GM12878 (cell line): ENCODE data around the gene WDR77. TPM values are rescaled to one million over a fixed set of nuclear protein-coding genes. Genes with fewer than 3 reads are reported as not detected.

Experiments used
- ATAC-seq: fragments of 200-7000 bp; cut with Tn5 transposase; 3 replicates; pipeline ENCODE4 v1.9.1; 2020; ENCODE audit warnings: mild to moderate bottlenecking, moderate library complexity
- BruUV-seq: library from RNA; stranded (reverse); fragments of 400-500 nt; replicated peaks from 2 replicates; lab custom pipeline; 2021; lab: Mats Ljungman, UMichigan
- CTCF ChIA-PET: fragments of 300-600 bp; sonication (Branson Sonifier 250); formaldehyde crosslinking; extraction: SDS; loops from one replicate; lab custom pipeline; 2021; ENCODE audit warnings: inconsistent platforms; lab: Yijun Ruan, JAX
- POLR2A ChIA-PET: fragments of 350-600 bp; formaldehyde crosslinking; extraction: SDS; loops from one replicate; lab custom pipeline; 2021; ENCODE audit warnings: inconsistent platforms; lab: Charles Lee
- RAD21 ChIA-PET: fragments of 300-600 bp; sonication (Branson Sonifier 250); formaldehyde crosslinking; loops from one replicate; lab custom pipeline; 2023; ENCODE audit warnings: antibody characterized with exemption; ENCODE audit not compliant: unreplicated experiment; lab: Charles Lee
- SMC1A ChIA-PET: fragments of 300-600 bp; sonication (Branson Sonifier 250); formaldehyde crosslinking; loops from one replicate; lab custom pipeline; 2023; ENCODE audit not compliant: unreplicated experiment, uncharacterized antibody; lab: Charles Lee
- DNase-seq: peaks from one replicate; pipeline ENCODE4 v3.0.0-alpha.2; 2011; ENCODE audit warnings: low read depth, low spot score
- FAIRE-seq: peaks from 3 replicates; lab custom pipeline; 2011; peaks lifted over from hg19 to GRCh38; lab: Jason Lieb, UNC
- H2AFZ ChIP-seq: 2 replicates; pipeline ENCODE4 v1.6.0; 2011; ENCODE audit warnings: low read depth, low read length, control low read depth; ENCODE audit not compliant: control insufficient read depth
- H3K27ac ChIP-seq: 2 replicates; pipeline ENCODE4 v1.5.1; 2011; ENCODE audit warnings: control low read depth; ENCODE audit not compliant: control insufficient read depth, insufficient read depth
- H3K27me3 ChIP-seq, 2 experiments: replicated peaks in 1 of 2; 2 replicates each; pipeline versions ENCODE4 v1.6.0 to v1.6.1; 2011; ENCODE audit warnings: low read length in 1 of 2; ENCODE audit not compliant: control insufficient read depth in 2 of 2, insufficient read depth in 2 of 2
- H3K36me3 ChIP-seq, 2 experiments: 2 replicates each; pipeline ENCODE4 v1.5.1; 2011; ENCODE audit warnings: low read length in 1 of 2; ENCODE audit not compliant: control insufficient read depth in 2 of 2, insufficient read depth in 2 of 2
- H3K4me1 ChIP-seq: 2 replicates; pipeline ENCODE4 v1.6.1; 2011; ENCODE audit warnings: mild to moderate bottlenecking, low read length, moderate library complexity, mixed read lengths; ENCODE audit not compliant: control insufficient read depth, insufficient read depth
- H3K4me2 ChIP-seq: 2 replicates; pipeline ENCODE4 v1.6.0; 2011; ENCODE audit warnings: control low read depth; ENCODE audit not compliant: control insufficient read depth, insufficient read depth
- H3K4me3 ChIP-seq: fragments of 200-600 bp; sonication (generic); 2 replicates; pipeline ENCODE4 v1.5.1; 2016
- H3K79me2 ChIP-seq: 2 replicates; pipeline ENCODE4 v1.6.0; 2011; ENCODE audit warnings: low read length; ENCODE audit not compliant: control insufficient read depth, insufficient read depth
- H3K9ac ChIP-seq: 2 replicates; pipeline ENCODE4 v1.8.0; 2011; ENCODE audit warnings: low read length, control low read depth, mixed read lengths; ENCODE audit not compliant: control insufficient read depth, insufficient read depth
- H3K9me3 ChIP-seq: replicated peaks from 3 replicates; pipeline ENCODE4 v1.5.1; 2011; ENCODE audit warnings: mild to moderate bottlenecking, low read length; ENCODE audit not compliant: control insufficient read depth, insufficient read depth
- H4K20me1 ChIP-seq: 2 replicates; pipeline ENCODE4 v1.6.0; 2011; ENCODE audit not compliant: control insufficient read depth, insufficient read depth
- CBX3 ChIP-seq: fragments of 200-600 bp; sonication (generic); IDR thresholded peaks from 2 replicates; pipeline ENCODE4 v1.6.1; 2016; ENCODE audit warnings: low read depth, borderline replicate concordance
- CEBPB ChIP-seq, 2 experiments: fragments of 150-350 bp in 1 of 2; IDR thresholded peaks; 2 replicates each; pipeline ENCODE4 v1.6.1; 2012 to 2014; ENCODE audit warnings: low read depth in 2 of 2, low read length in 2 of 2, borderline replicate concordance in 1 of 2, inconsistent platforms in 1 of 2
- CREB1 ChIP-seq: IDR thresholded peaks from 2 replicates; pipeline ENCODE4 v1.6.1; 2012; ENCODE audit warnings: low read depth, mild to moderate bottlenecking, inconsistent platforms
- FOXM1 ChIP-seq: IDR thresholded peaks from 2 replicates; pipeline ENCODE4 v1.6.1; 2012; ENCODE audit warnings: low read depth, mild to moderate bottlenecking, inconsistent platforms, low read length, moderate library complexity
- MTA3 ChIP-seq: IDR thresholded peaks from 2 replicates; pipeline ENCODE4 v1.6.1; 2012; ENCODE audit warnings: low read length, inconsistent platforms, borderline replicate concordance
- NFXL1 ChIP-seq: fragments of 450-650 bp; IDR thresholded peaks from 2 replicates; pipeline ENCODE4 v1.6.1; 2017; ENCODE audit warnings: antibody characterized with exemption, mild to moderate bottlenecking, borderline replicate concordance
- NR2C2 ChIP-seq: IDR thresholded peaks from 2 replicates; pipeline ENCODE4 v1.6.1; 2011; ENCODE audit warnings: borderline replicate concordance, low read depth; ENCODE audit not compliant: control insufficient read depth, insufficient read length
- RELA ChIP-seq: fragments of 450-650 bp; IDR thresholded peaks from 2 replicates; pipeline ENCODE4 v1.8.0; 2014; ENCODE audit warnings: borderline replicate concordance; ENCODE audit not compliant: partially characterized antibody
- STAT1 ChIP-seq: fragments of 450-650 bp; conservative IDR thresholded peaks from 2 replicates; pipeline ENCODE4 v1.6.1; 2014; ENCODE audit warnings: antibody characterized with exemption, mild to moderate bottlenecking
- YBX1 ChIP-seq: fragments of 450-650 bp; IDR thresholded peaks from 2 replicates; pipeline ENCODE4 v1.6.1; 2016; ENCODE audit warnings: antibody characterized with exemption
- WGBS: methylation state at CpG from one replicate; pipeline ENCODE4 v1.1.6; 2016; ENCODE audit warnings: low lambda C conversion rate; ENCODE audit not compliant: insufficient replicate concordance, insufficient coverage; ENCODE audit errors: missing lambda C conversion rate; 5-methylcytosine and 5-hydroxymethylcytosine counted together
- in situ Hi-C: fragments of 300-500 bp; cut with MboI; formaldehyde crosslinking; loops from 9 replicates; pipeline ENCODE4 v1.14.3; 2018; ENCODE audit warnings: mixed read lengths
- intact Hi-C: fragments of 100-400 bp; cut with micrococcal nuclease; formaldehyde crosslinking; loops from one replicate; pipeline ENCODE4 v1.14.2; 2022; ENCODE audit not compliant: unreplicated experiment
- polyA plus RNA-seq, 11 experiments: library from polyadenylated mRNA; depleted of rRNA in 4 of 11; unstranded in 6 of 11; stranded (reverse) in 5 of 11; fragments of >200 nt; fragmentation: Nextera tagmentation in 4 of 11; fragmentation: Illumina TruSeq in 1 of 11; extraction: Ambion mirVana in 4 of 11; extraction: Trizol in 1 of 11; gene quantifications; 1 replicate in 1 of 11; 2 replicates in 10 of 11; pipeline versions ENCODE4 v1.2.1 to v1.2.3, GENCODE V29; 2011 to 2016; ENCODE audit warnings: inconsistent platforms in 2 of 11, missing spikeins in 2 of 11, low read depth in 1 of 11
- total RNA-seq, 4 experiments: library from RNA; depleted of rRNA in 3 of 4; stranded (reverse); fragments of >200 nt in 3 of 4; fragmentation: Illumina TruSeq in 1 of 4; extraction: Trizol in 1 of 4; gene quantifications; 2 replicates each; pipeline versions ENCODE4 v1.2.1 to v1.2.3, GENCODE V29; 2013 to 2021
- TF ChIP-seq, protein P1 (sequence below): fragments of 450-650 bp; formaldehyde crosslinking; IDR thresholded peaks from 2 replicates; pipeline ENCODE4 v1.5.0; 2022; ENCODE audit warnings: mild to moderate bottlenecking, missing genetic modification characterization
- TF ChIP-seq, protein P2 (sequence below): IDR thresholded peaks from 2 replicates; pipeline ENCODE4 v1.6.1; 2012; ENCODE audit warnings: mild to moderate bottlenecking, low read depth, low read length
- TF ChIP-seq, protein P3 (sequence below), 3 experiments: IDR thresholded peaks in 2 of 3; conservative IDR thresholded peaks in 1 of 3; 2 replicates each; pipeline ENCODE4 v1.5.1; 2011; ENCODE audit warnings: low read depth in 3 of 3, low read length in 3 of 3, mild to moderate bottlenecking in 3 of 3, control low read depth in 2 of 3, moderate library complexity in 2 of 3, inconsistent platforms in 1 of 3, mixed read lengths in 1 of 3; ENCODE audit not compliant: control insufficient read depth in 2 of 3, insufficient read depth in 1 of 3; ENCODE audit errors: extremely low read depth in 1 of 3
- TF ChIP-seq, protein P4 (sequence below): IDR thresholded peaks from 2 replicates; pipeline ENCODE4 v1.6.1; 2012; ENCODE audit warnings: low read depth, low read length, improper control_type of control experiment

WDR77 gene
- total and polyA plus RNA-seq, 10 of the 15 experiments (the other 5 are each of a cell fraction or from before 2014, with no cell fraction given): 12.7 to 167 (median 67.1) TPM

DNA sequence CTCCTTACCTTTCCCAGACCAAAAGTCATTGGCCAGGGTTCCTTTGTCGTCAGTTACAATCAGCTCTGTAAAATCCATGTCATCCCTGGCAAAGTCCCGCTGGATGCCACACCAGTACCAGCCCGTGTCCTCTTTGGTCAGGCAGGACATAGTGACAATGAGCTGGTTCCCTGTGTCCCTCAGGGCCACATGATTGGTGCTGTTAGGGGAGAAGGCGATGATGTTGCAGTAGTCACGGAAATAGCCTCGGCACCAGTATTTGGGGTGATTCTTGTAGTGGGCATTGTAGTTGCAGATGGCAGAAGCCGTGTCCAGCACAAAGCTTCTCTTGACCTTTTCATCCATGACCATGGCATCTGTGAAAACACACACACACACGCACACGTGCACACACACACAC is 39.6 kb upstream of the WDR77 start:
- Histone ChIP-seq H3K9me3 (no peaks in the 10 kb centered on the region), H3K27me3 (no peaks in the 10 kb centered on the region), H4K20me1 (no peaks in the 10 kb centered on the region), H3K4me3 (no peak overlapping the region), H3K36me3 (no peaks in the 10 kb centered on the region), H3K9ac (no peak overlapping the region), H3K79me2 (no peaks in the 10 kb centered on the region), H3K27ac (no peak overlapping the region), H2AFZ (no peak overlapping the region), H3K4me1 (no peaks in the 10 kb centered on the region), H3K4me2 (no peak overlapping the region)
- RAD21 ChIA-PET: no interaction called here
- SMC1A ChIA-PET: interaction anchor here (0.6 to 1.4 kb wide), 3 partner anchors 8 to 19 kb away, joined by 3 to 4 read pairs (median 3); no protein-coding TSS in a partner anchor
- ATAC-seq: no peak
- no peak for DNase-seq
- CTCF ChIA-PET: interaction anchor here (0.8 kb wide), 1 partner anchor 226 kb away, joined by 3 read pairs; no protein-coding TSS in a partner anchor
- intact Hi-C loops (no loop called here), in situ Hi-C loops (loop anchor here (25.0 kb wide), 1 partner anchor 874 kb away; no protein-coding TSS in a partner anchor)
- POLR2A ChIA-PET: no interaction called here
- WGBS: 67% methylated on average over 9 of the region's 9 CpGs
- no TSS peak for BruUV-seq
- FAIRE-seq: no peak
- TF ChIP-seq, protein P1, sequence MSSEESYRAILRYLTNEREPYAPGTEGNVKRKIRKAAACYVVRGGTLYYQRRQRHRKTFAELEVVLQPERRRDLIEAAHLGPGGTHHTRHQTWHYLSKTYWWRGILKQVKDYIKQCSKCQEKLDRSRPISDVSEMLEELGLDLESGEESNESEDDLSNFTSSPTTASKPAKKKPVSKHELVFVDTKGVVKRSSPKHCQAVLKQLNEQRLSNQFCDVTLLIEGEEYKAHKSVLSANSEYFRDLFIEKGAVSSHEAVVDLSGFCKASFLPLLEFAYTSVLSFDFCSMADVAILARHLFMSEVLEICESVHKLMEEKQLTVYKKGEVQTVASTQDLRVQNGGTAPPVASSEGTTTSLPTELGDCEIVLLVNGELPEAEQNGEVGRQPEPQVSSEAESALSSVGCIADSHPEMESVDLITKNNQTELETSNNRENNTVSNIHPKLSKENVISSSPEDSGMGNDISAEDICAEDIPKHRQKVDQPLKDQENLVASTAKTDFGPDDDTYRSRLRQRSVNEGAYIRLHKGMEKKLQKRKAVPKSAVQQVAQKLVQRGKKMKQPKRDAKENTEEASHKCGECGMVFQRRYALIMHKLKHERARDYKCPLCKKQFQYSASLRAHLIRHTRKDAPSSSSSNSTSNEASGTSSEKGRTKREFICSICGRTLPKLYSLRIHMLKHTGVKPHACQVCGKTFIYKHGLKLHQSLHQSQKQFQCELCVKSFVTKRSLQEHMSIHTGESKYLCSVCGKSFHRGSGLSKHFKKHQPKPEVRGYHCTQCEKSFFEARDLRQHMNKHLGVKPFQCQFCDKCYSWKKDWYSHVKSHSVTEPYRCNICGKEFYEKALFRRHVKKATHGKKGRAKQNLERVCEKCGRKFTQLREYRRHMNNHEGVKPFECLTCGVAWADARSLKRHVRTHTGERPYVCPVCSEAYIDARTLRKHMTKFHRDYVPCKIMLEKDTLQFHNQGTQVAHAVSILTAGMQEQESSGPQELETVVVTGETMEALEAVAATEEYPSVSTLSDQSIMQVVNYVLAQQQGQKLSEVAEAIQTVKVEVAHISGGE (CRISPR knock-in tag): no peak
- TF ChIP-seq MTA3: no peak
- TF ChIP-seq, protein P2, sequence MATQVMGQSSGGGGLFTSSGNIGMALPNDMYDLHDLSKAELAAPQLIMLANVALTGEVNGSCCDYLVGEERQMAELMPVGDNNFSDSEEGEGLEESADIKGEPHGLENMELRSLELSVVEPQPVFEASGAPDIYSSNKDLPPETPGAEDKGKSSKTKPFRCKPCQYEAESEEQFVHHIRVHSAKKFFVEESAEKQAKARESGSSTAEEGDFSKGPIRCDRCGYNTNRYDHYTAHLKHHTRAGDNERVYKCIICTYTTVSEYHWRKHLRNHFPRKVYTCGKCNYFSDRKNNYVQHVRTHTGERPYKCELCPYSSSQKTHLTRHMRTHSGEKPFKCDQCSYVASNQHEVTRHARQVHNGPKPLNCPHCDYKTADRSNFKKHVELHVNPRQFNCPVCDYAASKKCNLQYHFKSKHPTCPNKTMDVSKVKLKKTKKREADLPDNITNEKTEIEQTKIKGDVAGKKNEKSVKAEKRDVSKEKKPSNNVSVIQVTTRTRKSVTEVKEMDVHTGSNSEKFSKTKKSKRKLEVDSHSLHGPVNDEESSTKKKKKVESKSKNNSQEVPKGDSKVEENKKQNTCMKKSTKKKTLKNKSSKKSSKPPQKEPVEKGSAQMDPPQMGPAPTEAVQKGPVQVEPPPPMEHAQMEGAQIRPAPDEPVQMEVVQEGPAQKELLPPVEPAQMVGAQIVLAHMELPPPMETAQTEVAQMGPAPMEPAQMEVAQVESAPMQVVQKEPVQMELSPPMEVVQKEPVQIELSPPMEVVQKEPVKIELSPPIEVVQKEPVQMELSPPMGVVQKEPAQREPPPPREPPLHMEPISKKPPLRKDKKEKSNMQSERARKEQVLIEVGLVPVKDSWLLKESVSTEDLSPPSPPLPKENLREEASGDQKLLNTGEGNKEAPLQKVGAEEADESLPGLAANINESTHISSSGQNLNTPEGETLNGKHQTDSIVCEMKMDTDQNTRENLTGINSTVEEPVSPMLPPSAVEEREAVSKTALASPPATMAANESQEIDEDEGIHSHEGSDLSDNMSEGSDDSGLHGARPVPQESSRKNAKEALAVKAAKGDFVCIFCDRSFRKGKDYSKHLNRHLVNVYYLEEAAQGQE: no peak
- TF ChIP-seq CBX3: no peak
- TF ChIP-seq CEBPB (IDR thresholded peaks at IDR 0.05; ENCODE audit: borderline replicate concordance in 1 of 2, low read depth in 2 of 2, low read length in 2 of 2): no peak
- no peak for TF ChIP-seq NFXL1
- TF ChIP-seq YBX1: no peak
- TF ChIP-seq STAT1: no peak
- TF ChIP-seq, protein P3, sequence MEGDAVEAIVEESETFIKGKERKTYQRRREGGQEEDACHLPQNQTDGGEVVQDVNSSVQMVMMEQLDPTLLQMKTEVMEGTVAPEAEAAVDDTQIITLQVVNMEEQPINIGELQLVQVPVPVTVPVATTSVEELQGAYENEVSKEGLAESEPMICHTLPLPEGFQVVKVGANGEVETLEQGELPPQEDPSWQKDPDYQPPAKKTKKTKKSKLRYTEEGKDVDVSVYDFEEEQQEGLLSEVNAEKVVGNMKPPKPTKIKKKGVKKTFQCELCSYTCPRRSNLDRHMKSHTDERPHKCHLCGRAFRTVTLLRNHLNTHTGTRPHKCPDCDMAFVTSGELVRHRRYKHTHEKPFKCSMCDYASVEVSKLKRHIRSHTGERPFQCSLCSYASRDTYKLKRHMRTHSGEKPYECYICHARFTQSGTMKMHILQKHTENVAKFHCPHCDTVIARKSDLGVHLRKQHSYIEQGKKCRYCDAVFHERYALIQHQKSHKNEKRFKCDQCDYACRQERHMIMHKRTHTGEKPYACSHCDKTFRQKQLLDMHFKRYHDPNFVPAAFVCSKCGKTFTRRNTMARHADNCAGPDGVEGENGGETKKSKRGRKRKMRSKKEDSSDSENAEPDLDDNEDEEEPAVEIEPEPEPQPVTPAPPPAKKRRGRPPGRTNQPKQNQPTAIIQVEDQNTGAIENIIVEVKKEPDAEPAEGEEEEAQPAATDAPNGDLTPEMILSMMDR (IDR thresholded peaks at IDR 0.05 in 2 of 3, conservative IDR thresholded peaks at IDR 0.05 in 1 of 3; ENCODE audit: control insufficient read depth in 2 of 3, extremely low read depth in 1 of 3, insufficient read depth in 1 of 3, low read depth in 3 of 3, low read length in 3 of 3): no peak
- no peak for TF ChIP-seq RELA
- TF ChIP-seq CREB1: no peak
- no peak for TF ChIP-seq FOXM1
- no peak for TF ChIP-seq NR2C2
- TF ChIP-seq, protein P4, sequence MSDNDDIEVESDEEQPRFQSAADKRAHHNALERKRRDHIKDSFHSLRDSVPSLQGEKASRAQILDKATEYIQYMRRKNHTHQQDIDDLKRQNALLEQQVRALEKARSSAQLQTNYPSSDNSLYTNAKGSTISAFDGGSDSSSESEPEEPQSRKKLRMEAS: no peak
